HepG2 (cell line): ENCODE measurements around the gene LDLR. TPM values are rescaled to one million over a fixed set of nuclear protein-coding genes. Genes with fewer than 3 reads are reported as not detected.
A peak's percentile ranks its signal among the peaks of the same experiment; 100 is the strongest.

Experiments used
- ATAD3A ChIP-seq: sonication (generic); formaldehyde crosslinking; IDR thresholded peaks from 2 replicates; pipeline ENCODE4 v1.4.0; 2020; ENCODE audit warnings: missing genetic modification reagents
- CBFB ChIP-seq: sonication (generic); formaldehyde crosslinking; IDR thresholded peaks from 2 replicates; pipeline ENCODE4 v1.4.0; 2020; ENCODE audit warnings: missing genetic modification reagents
- CENPT ChIP-seq: sonication (generic); formaldehyde crosslinking; IDR thresholded peaks from 2 replicates; pipeline ENCODE4 v1.8.0; 2022; ENCODE audit warnings: low read depth, mild to moderate bottlenecking, moderate library complexity, missing genetic modification reagents
- CREB1 ChIP-seq, 2 experiments: fragments of 450-650 bp in 1 of 2; IDR thresholded peaks; 2 replicates each; pipeline ENCODE4 v1.6.1; 2016 to 2017; ENCODE audit warnings: control low read depth in 1 of 2, mild to moderate bottlenecking in 1 of 2, missing compliant biosample characterization in 1 of 2, missing genetic modification characterization in 1 of 2
- DR1 ChIP-seq: sonication (generic); formaldehyde crosslinking; IDR thresholded peaks from 2 replicates; pipeline ENCODE4 v1.8.0; 2021; ENCODE audit warnings: mild to moderate bottlenecking, missing genetic modification reagents, inconsistent platforms
- EP300 ChIP-seq, 3 experiments: sonication (generic) in 1 of 3; formaldehyde crosslinking in 1 of 3; IDR thresholded peaks; 2 replicates each; pipeline versions ENCODE4 v1.5.1 to v1.6.1; 2011 to 2020; ENCODE audit warnings: low read depth in 2 of 3, low read length in 2 of 3, borderline replicate concordance in 1 of 3, improper control_type of control experiment in 1 of 3, mild to moderate bottlenecking in 1 of 3, missing genetic modification reagents in 1 of 3, moderate library complexity in 1 of 3
- HOXD1 ChIP-seq: sonication (generic); formaldehyde crosslinking; IDR thresholded peaks from 2 replicates; pipeline ENCODE4 v1.5.0; 2020; ENCODE audit warnings: missing genetic modification reagents
- MLX ChIP-seq: IDR thresholded peaks from 2 replicates; pipeline ENCODE4 v1.6.1; 2016
- NRL ChIP-seq: sonication (generic); formaldehyde crosslinking; IDR thresholded peaks from 2 replicates; pipeline ENCODE4 v1.5.0; 2020; ENCODE audit warnings: missing genetic modification reagents, mild to moderate bottlenecking, moderate library complexity, borderline replicate concordance
- RFX3 ChIP-seq: IDR thresholded peaks from 2 replicates; pipeline ENCODE4 v1.6.1; 2016; ENCODE audit warnings: missing biosample characterization, missing genetic modification reagents
- RXRB ChIP-seq: IDR thresholded peaks from 2 replicates; pipeline ENCODE4 v1.6.1; 2016; ENCODE audit warnings: borderline replicate concordance, missing genetic modification reagents, missing compliant biosample characterization
- TARDBP ChIP-seq: sonication (generic); formaldehyde crosslinking; IDR thresholded peaks from 2 replicates; pipeline ENCODE4 v1.8.0; 2022; ENCODE audit warnings: mild to moderate bottlenecking, missing genetic modification reagents
- THYN1 ChIP-seq: sonication (generic); formaldehyde crosslinking; IDR thresholded peaks from 2 replicates; pipeline ENCODE4 v1.8.1; 2023; ENCODE audit warnings: low read depth, mild to moderate bottlenecking, moderate library complexity, missing genetic modification reagents, borderline replicate concordance
- ZBTB42 ChIP-seq: sonication (generic); formaldehyde crosslinking; IDR thresholded peaks from 2 replicates; pipeline ENCODE4 v1.5.0; 2020; ENCODE audit warnings: mild to moderate bottlenecking, missing genetic modification reagents
- ZBTB43 ChIP-seq: sonication (generic); formaldehyde crosslinking; conservative IDR thresholded peaks from 2 replicates; pipeline ENCODE4 v1.4.0; 2020; ENCODE audit warnings: missing genetic modification reagents
- ZFYVE20 ChIP-seq: sonication (generic); formaldehyde crosslinking; IDR thresholded peaks from 2 replicates; pipeline ENCODE4 v1.8.0; 2023; ENCODE audit warnings: low read depth, mild to moderate bottlenecking, moderate library complexity, missing genetic modification reagents, borderline replicate concordance
- ZHX1 ChIP-seq: sonication (generic); formaldehyde crosslinking; IDR thresholded peaks from 2 replicates; pipeline ENCODE4 v1.8.1; 2022; ENCODE audit warnings: low read depth, mild to moderate bottlenecking, missing genetic modification reagents
- ZNF432 ChIP-seq: sonication (generic); formaldehyde crosslinking; IDR thresholded peaks from 2 replicates; pipeline ENCODE4 v1.5.0; 2020; ENCODE audit warnings: missing genetic modification reagents, mild to moderate bottlenecking, borderline replicate concordance
- ZNF639 ChIP-seq: conservative IDR thresholded peaks from 2 replicates; pipeline ENCODE4 v1.6.1; 2018; ENCODE audit warnings: missing genetic modification reagents
- ZNF709 ChIP-seq: sonication (generic); formaldehyde crosslinking; IDR thresholded peaks from 2 replicates; pipeline ENCODE4 v1.5.0; 2020; ENCODE audit warnings: mild to moderate bottlenecking, missing genetic modification reagents
- polyA plus RNA-seq, 8 experiments: library from polyadenylated mRNA; depleted of rRNA in 3 of 8; stranded (reverse) in 7 of 8; unstranded in 1 of 8; fragments of >200 nt; fragmentation: Illumina TruSeq in 4 of 8; extraction: Trizol in 4 of 8; gene quantifications; 2 replicates each; pipeline versions ENCODE4 v1.2.1 to v1.2.3, GENCODE V29; 2011 to 2016; ENCODE audit warnings: low read depth in 4 of 8, missing spikeins in 1 of 8, mixed read lengths in 1 of 8; ENCODE audit not compliant: insufficient read depth in 1 of 8
- total RNA-seq, 5 experiments: library from RNA; depleted of rRNA; stranded (reverse); fragments of >200 nt; fragmentation: Illumina TruSeq; extraction: Trizol; gene quantifications; 2 replicates each; pipeline ENCODE4 v1.2.3, GENCODE V29; 2016; ENCODE audit warnings: low read depth in 1 of 5
- TF ChIP-seq, protein P1 (sequence below): sonication (generic); formaldehyde crosslinking; IDR thresholded peaks from 2 replicates; pipeline ENCODE4 v1.5.0; 2020; ENCODE audit warnings: missing genetic modification reagents, mild to moderate bottlenecking, borderline replicate concordance

The LDLR gene
- total and polyA plus RNA-seq, 2 of the 13 experiments (the other 11 are each of a cell fraction or from before 2014, with no cell fraction given): 51.6 to 92.5 TPM

- TF ChIP-seq ZBTB42 (CRISPR knock-in tag) (peak; percentile 79; the same call in 1 of the 2 replicates), ZHX1 (CRISPR knock-in tag) (no peak), DR1 (peak; percentile 48; the same call in 1 of the 2 replicates), ZBTB43 (CRISPR knock-in tag) (no peak), HOXD1 (CRISPR knock-in tag) (peak; percentile 40), THYN1 (CRISPR knock-in tag) (no peak), ATAD3A (no peak), CREB1 (IDR thresholded peaks at IDR 0.05) (no peak), CREB1 (CRISPR knock-in tag; IDR thresholded peaks at IDR 0.05) (no peak), TARDBP (CRISPR knock-in tag) (no peak), NRL (CRISPR knock-in tag) (no peak), RFX3 (CRISPR knock-in tag) (no peak), MLX (CRISPR knock-in tag) (no peak), ZNF432 (CRISPR knock-in tag) (no peak), CENPT (CRISPR knock-in tag) (no peak), ZNF709 (CRISPR knock-in tag) (no peak), ZFYVE20 (CRISPR knock-in tag) (no peak), CBFB (CRISPR knock-in tag) (no peak), ZNF639 (CRISPR knock-in tag) (no peak), RXRB (no peak), EP300 (IDR thresholded peaks at IDR 0.05; ENCODE audit: low read depth in 2 of 2, low read length in 2 of 2) (no peak), EP300 (CRISPR knock-in tag; IDR thresholded peaks at IDR 0.05; ENCODE audit: borderline replicate concordance) (0 out of 2 replicates have a peak, but pooled peaks have one; percentile 6)
- TF ChIP-seq, protein P1, sequence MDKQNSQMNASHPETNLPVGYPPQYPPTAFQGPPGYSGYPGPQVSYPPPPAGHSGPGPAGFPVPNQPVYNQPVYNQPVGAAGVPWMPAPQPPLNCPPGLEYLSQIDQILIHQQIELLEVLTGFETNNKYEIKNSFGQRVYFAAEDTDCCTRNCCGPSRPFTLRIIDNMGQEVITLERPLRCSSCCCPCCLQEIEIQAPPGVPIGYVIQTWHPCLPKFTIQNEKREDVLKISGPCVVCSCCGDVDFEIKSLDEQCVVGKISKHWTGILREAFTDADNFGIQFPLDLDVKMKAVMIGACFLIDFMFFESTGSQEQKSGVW (CRISPR knock-in tag): no peak
Measured at GRCh38 chr19:11090264-11090996, 1.2 kb downstream of the LDLR start (continued).
